GM20000 (cell line): ENCODE data around the gene MED16.

ENCODE experiments used
- DNase-seq: peaks from one replicate; pipeline ENCODE4 v3.0.0; 2012; ENCODE audit warnings: low spot score
- CTCF ChIP-seq: IDR thresholded peaks from 2 replicates; pipeline ENCODE4 v1.5.1; 2012; ENCODE audit warnings: mild to moderate bottlenecking, control low read depth; ENCODE audit errors: extremely low read depth, missing control alignments

The MED16 gene

GRCh38 chr19:890831-891230 is 2.2 kb downstream of the MED16 start:
- DNase-seq, result no peak
- TF ChIP-seq CTCF, result no peak

GRCh38 chr19:889662-890295 is 3.2 kb downstream of the MED16 start:
- no peak for TF ChIP-seq CTCF
- DNase-seq, result no peak

GRCh38 chr19:888581-889385 is 4.2 kb downstream of the MED16 start:
- no peak for TF ChIP-seq CTCF
- peak; percentile 74 for DNase-seq

- DNase-seq, result no peak
Observed at GRCh38 chr19:887599-887998, 5.4 kb downstream of the MED16 start.

GRCh38 chr19:887072-887471 is 5.9 kb downstream of the MED16 start:
- TF ChIP-seq CTCF, result no peak

More at GRCh38 chr19:887599-887998, 5.4 kb downstream of the MED16 start:
- no peak for TF ChIP-seq CTCF

GRCh38 chr19:885536-886224 is 7.3 kb downstream of the MED16 start:
- no peak for TF ChIP-seq CTCF

More at GRCh38 chr19:887072-887471, 5.9 kb downstream of the MED16 start:
- DNase-seq, result no peak

More at GRCh38 chr19:885536-886224, 7.3 kb downstream of the MED16 start:
- no peak for DNase-seq
